ENCODE results near the gene PRSS21.
A peak's percentile ranks its signal among the peaks of the same experiment; 100 is the strongest.

PRSS21 gene

DNA sequence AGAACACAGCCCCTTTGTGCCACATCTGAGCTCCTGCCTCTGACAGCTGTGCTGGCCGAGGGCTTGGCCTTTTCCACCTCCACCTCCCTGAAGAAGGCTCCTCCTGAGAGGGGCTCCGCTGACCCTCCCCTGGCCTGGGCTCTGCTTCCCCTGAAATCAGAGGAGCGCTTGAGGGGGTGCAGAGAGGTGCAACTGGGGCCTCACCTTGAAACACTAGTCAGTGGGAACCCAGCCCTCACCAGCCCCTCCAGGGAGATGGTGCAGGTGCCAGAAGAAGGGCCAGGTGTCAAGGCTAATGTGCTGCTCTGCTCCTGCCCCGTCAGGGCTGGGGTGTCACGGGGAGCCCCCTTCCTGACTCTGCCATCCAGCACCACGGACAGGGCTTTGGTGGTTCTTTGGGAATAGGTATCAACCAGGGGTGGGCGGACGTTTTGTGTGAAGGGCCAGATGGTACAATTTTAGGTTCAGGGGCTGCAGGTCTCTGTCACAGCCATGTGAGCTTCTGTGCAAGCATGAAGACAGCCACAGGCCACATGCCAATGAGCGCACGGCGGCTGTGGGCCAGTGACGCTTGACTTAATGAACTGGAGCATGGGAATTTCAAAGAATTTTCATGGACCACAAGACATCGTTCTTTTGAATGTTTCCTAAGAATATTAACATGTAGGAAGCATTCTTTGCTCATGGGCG is 10.9 kb downstream of the PRSS21 start:
- no peaks in the 10 kb centered on the region for H3K4me1 ChIP-seq (ENCODE audit: control insufficient read depth, insufficient read depth, low read length)
- no peaks in the 10 kb centered on the region for H3K9me3 ChIP-seq (ENCODE audit: control insufficient read depth, insufficient read depth, low read depth, low read length)
- POLR2A ChIA-PET, result no interaction called here
- no peak overlapping the region for H3K27ac ChIP-seq (ENCODE audit: extremely low read depth, low read depth, low read length)
- TF ChIP-seq ZNF639 (tag by site-specific recombination; IDR thresholded peaks at IDR 0.05) (no peak), ZBTB20 (tag by site-specific recombination; IDR thresholded peaks at IDR 0.05) (no peak), ZNF560 (tag by site-specific recombination; IDR thresholded peaks at IDR 0.05; ENCODE audit: borderline replicate concordance) (no peak), ZNF664 (tag by site-specific recombination; IDR thresholded peaks at IDR 0.05) (no peak), REST (tag by site-specific recombination; IDR thresholded peaks at IDR 0.05) (peak; percentile 94), ZBTB7A (tag by site-specific recombination; IDR thresholded peaks at IDR 0.05; ENCODE audit: low read depth) (no peak)
- H3K36me3 ChIP-seq (ENCODE audit: control insufficient read depth in 2 of 2, insufficient read depth in 1 of 2, low read length in 2 of 2), result no peaks in the 10 kb centered on the region
- CTCF ChIA-PET, result no interaction called here
- no peak overlapping the region for H3K4me3 ChIP-seq (ENCODE audit: low read depth, low read length)

- ChIA-PET POLR2A (no interaction called here), CTCF (interaction anchor here (0.7 kb wide), 1 partner anchor 11 kb away, joined by 3 read pairs; no protein-coding TSS in a partner anchor)
- Histone ChIP-seq H3K36me3 (ENCODE audit: control insufficient read depth in 2 of 2, insufficient read depth in 1 of 2, low read length in 2 of 2) (no peaks in the 10 kb centered on the region), H3K9me3 (ENCODE audit: control insufficient read depth, insufficient read depth, low read depth, low read length) (no peaks in the 10 kb centered on the region), H3K4me3 (ENCODE audit: low read depth, low read length) (no peak overlapping the region), H3K4me1 (ENCODE audit: control insufficient read depth, insufficient read depth, low read length) (no peaks in the 10 kb centered on the region), H3K27ac (ENCODE audit: extremely low read depth, low read depth, low read length) (no peak overlapping the region)
- no peak for TF ChIP-seq ZBTB6 (tag by site-specific recombination; IDR thresholded peaks at IDR 0.05)
- TF ChIP-seq ZBTB8A (tag by site-specific recombination; IDR thresholded peaks at IDR 0.05), result no peak
- no peak for TF ChIP-seq HOXC10 (CRISPR knock-in tag; IDR thresholded peaks at IDR 0.05)
- TF ChIP-seq, protein P1, sequence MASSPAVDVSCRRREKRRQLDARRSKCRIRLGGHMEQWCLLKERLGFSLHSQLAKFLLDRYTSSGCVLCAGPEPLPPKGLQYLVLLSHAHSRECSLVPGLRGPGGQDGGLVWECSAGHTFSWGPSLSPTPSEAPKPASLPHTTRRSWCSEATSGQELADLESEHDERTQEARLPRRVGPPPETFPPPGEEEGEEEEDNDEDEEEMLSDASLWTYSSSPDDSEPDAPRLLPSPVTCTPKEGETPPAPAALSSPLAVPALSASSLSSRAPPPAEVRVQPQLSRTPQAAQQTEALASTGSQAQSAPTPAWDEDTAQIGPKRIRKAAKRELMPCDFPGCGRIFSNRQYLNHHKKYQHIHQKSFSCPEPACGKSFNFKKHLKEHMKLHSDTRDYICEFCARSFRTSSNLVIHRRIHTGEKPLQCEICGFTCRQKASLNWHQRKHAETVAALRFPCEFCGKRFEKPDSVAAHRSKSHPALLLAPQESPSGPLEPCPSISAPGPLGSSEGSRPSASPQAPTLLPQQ (tag by site-specific recombination; IDR thresholded peaks at IDR 0.05), result no peak
- no peak for TF ChIP-seq ZNF544 (tag by site-specific recombination; IDR thresholded peaks at IDR 0.05)
- TF ChIP-seq OVOL3 (tag by site-specific recombination; IDR thresholded peaks at IDR 0.05), result no peak
- TF ChIP-seq, protein P2, sequence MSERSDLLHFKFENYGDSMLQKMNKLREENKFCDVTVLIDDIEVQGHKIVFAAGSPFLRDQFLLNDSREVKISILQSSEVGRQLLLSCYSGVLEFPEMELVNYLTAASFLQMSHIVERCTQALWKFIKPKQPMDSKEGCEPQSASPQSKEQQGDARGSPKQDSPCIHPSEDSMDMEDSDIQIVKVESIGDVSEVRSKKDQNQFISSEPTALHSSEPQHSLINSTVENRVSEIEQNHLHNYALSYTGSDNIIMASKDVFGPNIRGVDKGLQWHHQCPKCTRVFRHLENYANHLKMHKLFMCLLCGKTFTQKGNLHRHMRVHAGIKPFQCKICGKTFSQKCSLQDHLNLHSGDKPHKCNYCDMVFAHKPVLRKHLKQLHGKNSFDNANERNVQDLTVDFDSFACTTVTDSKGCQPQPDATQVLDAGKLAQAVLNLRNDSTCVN (tag by site-specific recombination; optimal IDR thresholded peaks at IDR 0.05), result no peak
- no peak for TF ChIP-seq ZNF16 (tag by site-specific recombination; IDR thresholded peaks at IDR 0.05; ENCODE audit: low read depth)
- TF ChIP-seq ZNF248 (tag by site-specific recombination; IDR thresholded peaks at IDR 0.05), result no peak
Measured at GRCh38 chr16:2828521-2828840, 11.4 kb downstream of the PRSS21 start.
